Measurements from ENCODE around the gene POTEH. TPM values are rescaled to one million over a fixed set of nuclear protein-coding genes. Genes with fewer than 3 reads are reported as not detected.
"Not testable (repeated sequence)": the region's sequence is repeated elsewhere in the genome, so short reads cannot be mapped to it uniquely, and the experiment has no call there.

Gene POTEH
- total RNA-seq, 1 experiment from 2014 or later: not detected

- H3K4ac ChIP-seq (ENCODE audit: low read depth, low read length); H3K23ac ChIP-seq (ENCODE audit: insufficient read length, low read depth, low read length); H2BK15ac ChIP-seq (ENCODE audit: low read depth, low read length); H2BK120ac ChIP-seq (ENCODE audit: low read depth, low read length, poor library complexity, severe bottlenecking); H2AK5ac ChIP-seq (ENCODE audit: insufficient read length, low read length); H3K4me1 ChIP-seq (ENCODE audit: insufficient read depth, low read length); H3K79me2 ChIP-seq (ENCODE audit: insufficient read depth, low read length); H3K14ac ChIP-seq (ENCODE audit: insufficient read depth, low read length); H3K27me3 Mint-ChIP-seq (ENCODE audit: low read depth); H3T11ph ChIP-seq (ENCODE audit: low read length); H2BK12ac ChIP-seq (ENCODE audit: insufficient read length, low read depth, low read length); H3K27ac Mint-ChIP-seq; DNase-seq; H2AFZ ChIP-seq (ENCODE audit: low read length); H4K5ac ChIP-seq (ENCODE audit: insufficient read length, low read depth, low read length); H2BK5ac ChIP-seq (ENCODE audit: insufficient read length, low read length); H4K20me1 ChIP-seq (ENCODE audit: control insufficient read depth, insufficient read depth, insufficient read length); H3K27ac ChIP-seq (ENCODE audit: insufficient read length, low read depth, low read length); H3K27me3 ChIP-seq (ENCODE audit: insufficient read depth, low read length); H3K9ac ChIP-seq (ENCODE audit: extremely low read depth, insufficient read length, low read length); H3K23me2 ChIP-seq (ENCODE audit: insufficient read length, low read depth, low read length, poor library complexity, severe bottlenecking); H3K79me1 ChIP-seq (ENCODE audit: insufficient read depth, low read depth, low read length, poor library complexity, severe bottlenecking); H3K4me2 ChIP-seq (ENCODE audit: insufficient read depth, insufficient read length, low read length); H3K4me1 Mint-ChIP-seq; H3K36me3 Mint-ChIP-seq (ENCODE audit: insufficient read depth in 1 of 3, low read depth in 3 of 3); H4K91ac ChIP-seq (ENCODE audit: insufficient read length, low read depth, low read length); H2BK20ac ChIP-seq (ENCODE audit: low read depth, low read length, poor library complexity, severe bottlenecking); H3K4me3 Mint-ChIP-seq; H4K8ac ChIP-seq (replicated peaks; ENCODE audit: insufficient read length, low read depth, low read length); H3K18ac ChIP-seq (ENCODE audit: insufficient read length, low read depth, low read length); H3K56ac ChIP-seq (ENCODE audit: insufficient read length, low read depth, low read length): not testable (repeated sequence)
- peaks cover 14 to 18% of the 10 kb centered on the region in 2 experiments for H3K9me3 Mint-ChIP-seq
- WGBS (ENCODE audit: extremely low coverage, insufficient read length, low lambda C conversion rate): no CpG with 5 or more reads among the region's 2 CpGs
- peaks cover 15% of the 10 kb centered on the region for H3K9me3 ChIP-seq (ENCODE audit: control insufficient read depth, low read depth, low read length)
These were observed 24.3 kb downstream of the POTEH start for GRCh38 chr22:15714125-15714524.

DNA sequence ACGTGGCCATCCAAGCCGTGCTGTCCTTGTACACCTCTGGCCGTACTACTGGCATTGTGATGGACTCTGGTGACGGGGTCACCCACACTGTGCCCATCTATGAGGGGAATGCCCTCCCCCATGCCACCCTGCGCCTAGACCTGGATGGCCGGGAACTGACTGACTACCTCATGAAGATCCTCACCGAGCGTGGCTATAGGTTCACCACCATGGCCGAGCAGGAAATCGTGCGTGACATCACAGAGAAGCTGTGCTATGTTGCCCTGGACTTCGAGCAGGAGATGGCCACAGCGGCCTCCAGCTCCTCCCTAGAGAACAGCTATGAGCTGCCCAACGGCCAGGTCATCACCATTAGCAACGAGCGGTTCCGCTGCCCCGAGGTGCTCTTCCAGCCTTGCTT is 32.1 kb downstream of the POTEH start:
- not testable (repeated sequence) for H3K4ac ChIP-seq (ENCODE audit: low read depth, low read length); H2AFZ ChIP-seq (ENCODE audit: low read length); H3K27ac Mint-ChIP-seq; H2AK5ac ChIP-seq (ENCODE audit: insufficient read length, low read length); H3K56ac ChIP-seq (ENCODE audit: insufficient read length, low read depth, low read length); H4K91ac ChIP-seq (ENCODE audit: insufficient read length, low read depth, low read length); H3T11ph ChIP-seq (ENCODE audit: low read length); H3K9me3 ChIP-seq (ENCODE audit: control insufficient read depth, low read depth, low read length); H2BK12ac ChIP-seq (ENCODE audit: insufficient read length, low read depth, low read length); H3K9me3 Mint-ChIP-seq; H3K79me1 ChIP-seq (ENCODE audit: insufficient read depth, low read depth, low read length, poor library complexity, severe bottlenecking); H3K4me2 ChIP-seq (ENCODE audit: insufficient read depth, insufficient read length, low read length); H3K79me2 ChIP-seq (ENCODE audit: insufficient read depth, low read length); H3K23me2 ChIP-seq (ENCODE audit: insufficient read length, low read depth, low read length, poor library complexity, severe bottlenecking); H3K14ac ChIP-seq (ENCODE audit: insufficient read depth, low read length); H2BK20ac ChIP-seq (ENCODE audit: low read depth, low read length, poor library complexity, severe bottlenecking); H3K4me1 Mint-ChIP-seq; H3K4me3 Mint-ChIP-seq; H4K8ac ChIP-seq (replicated peaks; ENCODE audit: insufficient read length, low read depth, low read length); H3K23ac ChIP-seq (ENCODE audit: insufficient read length, low read depth, low read length); H3K27me3 ChIP-seq (ENCODE audit: insufficient read depth, low read length); H2BK15ac ChIP-seq (ENCODE audit: low read depth, low read length); H3K36me3 Mint-ChIP-seq (ENCODE audit: insufficient read depth in 1 of 3, low read depth in 3 of 3); H3K4me1 ChIP-seq (ENCODE audit: insufficient read depth, low read length); H2BK120ac ChIP-seq (ENCODE audit: low read depth, low read length, poor library complexity, severe bottlenecking); H4K20me1 ChIP-seq (ENCODE audit: control insufficient read depth, insufficient read depth, insufficient read length); H3K27me3 Mint-ChIP-seq (ENCODE audit: low read depth); H3K9ac ChIP-seq (ENCODE audit: extremely low read depth, insufficient read length, low read length); H3K27ac ChIP-seq (ENCODE audit: insufficient read length, low read depth, low read length); H4K5ac ChIP-seq (ENCODE audit: insufficient read length, low read depth, low read length); H3K18ac ChIP-seq (ENCODE audit: insufficient read length, low read depth, low read length); DNase-seq; H2BK5ac ChIP-seq (ENCODE audit: insufficient read length, low read length)
- WGBS (ENCODE audit: extremely low coverage, insufficient read length, low lambda C conversion rate): no CpG with 5 or more reads among the region's 18 CpGs
